Endodermal cell (in vitro differentiated cells): ENCODE data around the gene SLC9A7. TPM values are rescaled to one million over a fixed set of nuclear protein-coding genes. Genes with fewer than 3 reads are reported as not detected.

ENCODE experiments used
- DNase-seq: peaks from one replicate; pipeline ENCODE4 v3.0.0-alpha.2; 2017
- H3K27ac ChIP-seq: 2 replicates; pipeline ENCODE4 v1.5.1; 2013; ENCODE audit warnings: mild to moderate bottlenecking, low read depth, low read length, moderate library complexity
- H3K27me3 ChIP-seq: 2 replicates; pipeline ENCODE4 v1.6.1; 2013; ENCODE audit warnings: mild to moderate bottlenecking, low read length, moderate library complexity; ENCODE audit not compliant: insufficient read depth, control insufficient read depth, poor library complexity, severe bottlenecking
- H3K36me3 ChIP-seq: 2 replicates; pipeline ENCODE4 v1.7.0; 2013; ENCODE audit warnings: mild to moderate bottlenecking, low read length, moderate library complexity; ENCODE audit not compliant: control insufficient read depth, insufficient read depth
- H3K4me1 ChIP-seq: one replicate; pipeline ENCODE4 v1.7.0; 2013; ENCODE audit warnings: low read length; ENCODE audit not compliant: control insufficient read depth, insufficient read depth
- H3K4me3 ChIP-seq: 2 replicates; pipeline ENCODE4 v1.5.1; 2013; ENCODE audit warnings: mild to moderate bottlenecking, low read length, moderate library complexity
- H3K9ac ChIP-seq: 2 replicates; pipeline ENCODE4 v1.6.1; 2013; ENCODE audit warnings: mild to moderate bottlenecking, low read length, moderate library complexity; ENCODE audit not compliant: poor library complexity, severe bottlenecking; ENCODE audit errors: extremely low read depth
- H3K9me3 ChIP-seq: 2 replicates; pipeline ENCODE4 v1.6.1; 2013; ENCODE audit warnings: mild to moderate bottlenecking, low read length, moderate library complexity; ENCODE audit not compliant: control insufficient read depth
- H3K27ac Mint-ChIP-seq: 2 replicates; pipeline ENCODE4 v1.8.0; 2020; ENCODE audit warnings: mixed read lengths
- H3K27me3 Mint-ChIP-seq: 2 replicates; pipeline ENCODE4 v1.8.0; 2021; ENCODE audit warnings: mild to moderate bottlenecking, mixed read lengths; ENCODE audit not compliant: insufficient read depth
- H3K36me3 Mint-ChIP-seq: 2 replicates; pipeline ENCODE4 v1.8.0; 2020; ENCODE audit warnings: low read depth, mixed read lengths
- H3K4me1 Mint-ChIP-seq: 2 replicates; pipeline ENCODE4 v1.8.0; 2020; ENCODE audit warnings: mixed read lengths
- H3K4me3 Mint-ChIP-seq: 2 replicates; pipeline ENCODE4 v1.8.0; 2020; ENCODE audit warnings: mild to moderate bottlenecking, moderate library complexity, mixed read lengths
- H3K9me3 Mint-ChIP-seq: 2 replicates; pipeline ENCODE4 v1.8.0; 2020; ENCODE audit warnings: mild to moderate bottlenecking, mixed read lengths
- CTCF ChIP-seq: fragments of 200-600 bp; sonication (generic); conservative IDR thresholded peaks from 2 replicates; pipeline ENCODE4 v1.5.0; 2021; ENCODE audit warnings: antibody characterized with exemption, mild to moderate bottlenecking
- WGBS, 2 experiments: methylation state at CpG; one replicate each; pipeline versions ENCODE4 v1.1.5 to v1.1.7; 2013; ENCODE audit warnings: missing lambda C conversion rate in 2 of 2, mixed read lengths in 1 of 2; ENCODE audit not compliant: insufficient coverage in 1 of 2, insufficient read length in 1 of 2; 5-methylcytosine and 5-hydroxymethylcytosine counted together
- total RNA-seq, 2 donors: library from RNA; stranded (reverse); fragmentation: NEBNext Ultra II Directional in 1 of 2; extraction: Animal tissue kit (Norgen Biotek cat#: 25700) in 1 of 2; gene quantifications; 2 replicates in 1 of 2; 3 replicates in 1 of 2; pipeline ENCODE4 v1.2.1, GENCODE V29; 2021

SLC9A7 gene
- total RNA-seq, 2 donors from 2014 or later = 23.7 to 25.3 TPM

DNA sequence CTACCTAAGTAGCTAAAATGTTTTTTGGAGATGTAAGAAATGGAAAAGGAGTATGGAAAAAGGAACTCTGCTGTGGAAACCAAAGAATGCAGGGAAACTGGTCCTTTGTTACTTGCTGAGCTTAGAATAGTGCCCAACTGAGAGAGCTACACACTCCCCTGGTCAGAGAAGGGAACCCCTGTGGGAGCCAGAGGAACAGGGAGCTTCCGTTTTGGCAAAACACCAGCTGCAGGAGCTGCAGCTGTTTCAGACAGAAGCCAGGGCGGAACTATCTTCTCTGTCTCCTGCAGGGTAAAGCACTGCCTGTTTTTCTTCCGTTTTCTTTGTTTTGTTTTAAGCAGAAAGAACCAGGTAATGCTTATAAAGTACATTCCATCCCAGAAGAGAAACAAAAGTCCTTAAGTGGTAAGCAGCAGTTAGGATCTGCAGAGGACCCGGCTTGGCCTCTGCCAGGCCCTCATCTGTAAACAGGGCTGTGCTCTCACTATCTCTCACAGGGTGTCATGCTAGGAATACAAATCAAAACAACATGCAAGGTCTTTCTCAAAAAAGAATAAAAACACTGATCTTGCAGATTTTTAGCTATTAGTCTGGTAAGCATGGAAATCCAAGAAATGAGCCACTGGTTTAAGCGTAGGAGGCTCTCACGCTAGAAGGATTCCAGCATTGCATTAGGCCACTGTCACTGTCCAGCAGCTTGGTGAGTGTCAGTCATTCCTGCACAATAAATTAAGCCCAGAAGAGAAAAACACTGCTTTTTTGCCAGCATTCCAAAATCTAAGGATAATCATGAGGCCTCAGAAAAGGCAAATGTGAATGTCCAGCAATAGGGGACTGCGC, 109.3 kb downstream of the SLC9A7 start:
- no peak for TF ChIP-seq CTCF
- Histone ChIP-seq H3K9ac (no peak overlapping the region), H3K36me3 (peaks cover 14% of the 10 kb centered on the region), H3K4me1 (no peaks in the 10 kb centered on the region), H3K27me3 (no peaks in the 10 kb centered on the region), H3K4me3 (no peak overlapping the region), H3K27ac (peak overlapping the region; percentile 29), H3K9me3 (no peaks in the 10 kb centered on the region)
- Mint-ChIP-seq H3K27me3 (no peaks in the 10 kb centered on the region), H3K4me3 (no peak overlapping the region), H3K27ac (peak overlapping the region; percentile 77), H3K4me1 (peaks cover 24% of the 10 kb centered on the region), H3K36me3 (peaks cover 26% of the 10 kb centered on the region), H3K9me3 (peaks cover 62% of the 10 kb centered on the region)
- WGBS, 2 experiments = 65 to 83% methylated on average over 2 to 7 of the region's 7 CpGs
- DNase-seq = peak; percentile 70

DNA sequence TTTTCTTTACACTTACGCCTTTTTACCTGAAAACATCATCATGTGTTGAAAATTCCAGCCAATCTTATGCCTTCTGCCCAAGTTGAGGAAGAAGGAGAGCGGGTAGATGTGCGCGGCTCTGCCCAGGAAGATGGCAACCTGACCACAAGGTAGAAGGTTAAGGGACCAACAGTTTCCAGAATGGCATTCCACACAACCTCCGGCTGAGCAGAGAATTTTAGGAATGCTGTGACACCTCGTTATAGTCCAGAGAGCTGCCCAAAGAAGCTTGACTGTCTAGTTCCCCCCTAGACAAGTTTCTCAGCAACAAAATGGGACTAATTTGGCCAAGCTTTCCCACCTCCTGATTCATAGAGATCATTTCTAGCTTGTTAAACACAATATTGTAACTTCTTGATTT, 110.3 kb downstream of the SLC9A7 start:
- H3K27ac ChIP-seq = no peak overlapping the region
- H3K9me3 ChIP-seq = no peaks in the 10 kb centered on the region
- Mint-ChIP-seq H3K27me3 (no peaks in the 10 kb centered on the region), H3K9me3 (peaks cover 60% of the 10 kb centered on the region), H3K4me1 (peaks cover 24% of the 10 kb centered on the region), H3K4me3 (no peak overlapping the region), H3K36me3 (peaks cover 24% of the 10 kb centered on the region), H3K27ac (peak overlapping the region; percentile 79)
- 31 to 80% methylated on average over 2 to 6 of the region's 6 CpGs for WGBS, 2 experiments
- no peak overlapping the region for H3K9ac ChIP-seq
- TF ChIP-seq CTCF = no peak
- no peaks in the 10 kb centered on the region for H3K4me1 ChIP-seq
- H3K27me3 ChIP-seq = no peaks in the 10 kb centered on the region
- peak; percentile 58 for DNase-seq
- H3K36me3 ChIP-seq = peaks cover 14% of the 10 kb centered on the region
- no peak overlapping the region for H3K4me3 ChIP-seq

DNA sequence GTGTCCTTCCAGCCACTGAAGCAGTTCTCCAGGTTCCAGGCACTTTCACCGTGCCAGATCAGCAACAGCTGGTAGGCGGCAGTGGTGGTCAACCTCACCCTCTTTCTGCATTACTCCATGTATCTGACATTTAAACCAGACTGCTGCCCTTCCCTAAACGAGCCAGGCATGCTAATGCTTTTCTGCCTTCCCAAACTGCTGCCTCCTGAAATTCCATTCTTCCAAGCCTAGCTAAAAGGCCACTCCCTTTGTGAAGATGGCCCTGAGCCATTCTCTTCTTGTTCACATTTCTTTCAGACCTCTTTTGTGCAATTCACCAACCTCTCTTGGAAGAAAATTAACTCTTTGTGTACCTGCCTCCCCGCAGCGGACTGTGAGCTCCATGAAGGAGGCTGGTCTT, 111.7 kb downstream of the SLC9A7 start:
- H3K36me3 Mint-ChIP-seq = peaks cover 19% of the 10 kb centered on the region
- H3K4me1 Mint-ChIP-seq = peaks cover 24% of the 10 kb centered on the region
- no peaks in the 10 kb centered on the region for H3K4me1 ChIP-seq
- TF ChIP-seq CTCF = no peak
- DNase-seq = no peak
- no peaks in the 10 kb centered on the region for H3K9me3 ChIP-seq
- no peaks in the 10 kb centered on the region for H3K27me3 ChIP-seq
- H3K36me3 ChIP-seq = peaks cover 14% of the 10 kb centered on the region
- H3K9ac ChIP-seq = no peak overlapping the region
- H3K27ac ChIP-seq = no peak overlapping the region
- H3K27ac Mint-ChIP-seq = no peak overlapping the region
- H3K27me3 Mint-ChIP-seq = no peaks in the 10 kb centered on the region
- no peak overlapping the region for H3K4me3 Mint-ChIP-seq
- WGBS, 2 experiments = 87% methylated on average over 5 of the region's 5 CpGs; no CpG with 5 or more reads in 1 of the 2 experiments
- peaks cover 63% of the 10 kb centered on the region for H3K9me3 Mint-ChIP-seq
- no peak overlapping the region for H3K4me3 ChIP-seq
